Measurements from ENCODE around the gene WASF2.

DNA sequence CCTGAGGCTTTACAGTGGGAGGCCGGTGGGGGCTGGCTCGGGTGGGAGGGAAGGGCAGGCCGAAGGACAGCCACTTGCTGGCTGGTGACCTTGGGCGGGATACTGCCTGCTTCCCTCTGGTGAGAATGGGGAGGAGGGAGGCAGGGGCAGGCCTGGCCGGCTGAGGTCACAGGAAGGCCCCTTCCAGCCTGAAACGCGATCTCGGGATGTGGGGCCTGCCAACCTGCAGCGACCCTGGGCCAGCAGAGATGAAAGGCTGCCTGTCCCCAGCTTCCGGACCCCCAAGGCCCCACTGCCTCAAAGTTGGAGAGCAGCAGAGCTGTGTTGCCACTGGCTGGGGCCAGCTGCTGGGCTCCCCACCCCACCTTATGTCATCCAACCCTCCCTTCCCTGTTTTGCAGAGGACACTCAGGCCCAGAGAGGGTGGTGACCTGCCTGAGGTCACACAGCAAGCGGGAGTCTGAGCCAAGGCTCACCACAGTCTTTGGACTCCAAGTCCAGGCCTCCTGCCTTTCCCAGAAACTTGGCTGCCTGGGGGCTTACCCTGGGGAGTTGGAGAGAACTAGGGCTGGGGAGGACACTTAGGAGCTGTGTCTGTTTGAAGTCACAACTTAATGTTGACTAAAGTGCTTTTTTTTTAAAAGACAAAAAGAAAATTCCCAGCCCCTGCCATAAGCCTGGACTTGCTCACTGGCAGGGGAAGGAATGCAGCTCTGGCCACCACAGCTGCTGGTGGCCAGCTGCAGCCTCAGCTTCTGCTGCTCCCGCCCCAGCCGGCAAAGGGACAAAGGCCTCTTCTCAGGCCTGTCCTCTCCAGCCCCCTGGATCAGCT lies 14.8 kb upstream of the WASF2 start:
- TF ChIP-seq, protein P1, sequence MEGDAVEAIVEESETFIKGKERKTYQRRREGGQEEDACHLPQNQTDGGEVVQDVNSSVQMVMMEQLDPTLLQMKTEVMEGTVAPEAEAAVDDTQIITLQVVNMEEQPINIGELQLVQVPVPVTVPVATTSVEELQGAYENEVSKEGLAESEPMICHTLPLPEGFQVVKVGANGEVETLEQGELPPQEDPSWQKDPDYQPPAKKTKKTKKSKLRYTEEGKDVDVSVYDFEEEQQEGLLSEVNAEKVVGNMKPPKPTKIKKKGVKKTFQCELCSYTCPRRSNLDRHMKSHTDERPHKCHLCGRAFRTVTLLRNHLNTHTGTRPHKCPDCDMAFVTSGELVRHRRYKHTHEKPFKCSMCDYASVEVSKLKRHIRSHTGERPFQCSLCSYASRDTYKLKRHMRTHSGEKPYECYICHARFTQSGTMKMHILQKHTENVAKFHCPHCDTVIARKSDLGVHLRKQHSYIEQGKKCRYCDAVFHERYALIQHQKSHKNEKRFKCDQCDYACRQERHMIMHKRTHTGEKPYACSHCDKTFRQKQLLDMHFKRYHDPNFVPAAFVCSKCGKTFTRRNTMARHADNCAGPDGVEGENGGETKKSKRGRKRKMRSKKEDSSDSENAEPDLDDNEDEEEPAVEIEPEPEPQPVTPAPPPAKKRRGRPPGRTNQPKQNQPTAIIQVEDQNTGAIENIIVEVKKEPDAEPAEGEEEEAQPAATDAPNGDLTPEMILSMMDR (IDR thresholded peaks at IDR 0.05), result no peak
- TF ChIP-seq POLR2A (IDR thresholded peaks at IDR 0.05), result no peak

Data from esophagus squamous epithelium (tissue), 4 donors.